ENCODE data around the gene ADISSP. TPM values are rescaled to one million over a fixed set of nuclear protein-coding genes. Genes with fewer than 3 reads are reported as not detected.

Gene ADISSP
- total and polyA plus RNA-seq, 10 donors = 29.4 to 55.5 (median 36.0) TPM

DNA sequence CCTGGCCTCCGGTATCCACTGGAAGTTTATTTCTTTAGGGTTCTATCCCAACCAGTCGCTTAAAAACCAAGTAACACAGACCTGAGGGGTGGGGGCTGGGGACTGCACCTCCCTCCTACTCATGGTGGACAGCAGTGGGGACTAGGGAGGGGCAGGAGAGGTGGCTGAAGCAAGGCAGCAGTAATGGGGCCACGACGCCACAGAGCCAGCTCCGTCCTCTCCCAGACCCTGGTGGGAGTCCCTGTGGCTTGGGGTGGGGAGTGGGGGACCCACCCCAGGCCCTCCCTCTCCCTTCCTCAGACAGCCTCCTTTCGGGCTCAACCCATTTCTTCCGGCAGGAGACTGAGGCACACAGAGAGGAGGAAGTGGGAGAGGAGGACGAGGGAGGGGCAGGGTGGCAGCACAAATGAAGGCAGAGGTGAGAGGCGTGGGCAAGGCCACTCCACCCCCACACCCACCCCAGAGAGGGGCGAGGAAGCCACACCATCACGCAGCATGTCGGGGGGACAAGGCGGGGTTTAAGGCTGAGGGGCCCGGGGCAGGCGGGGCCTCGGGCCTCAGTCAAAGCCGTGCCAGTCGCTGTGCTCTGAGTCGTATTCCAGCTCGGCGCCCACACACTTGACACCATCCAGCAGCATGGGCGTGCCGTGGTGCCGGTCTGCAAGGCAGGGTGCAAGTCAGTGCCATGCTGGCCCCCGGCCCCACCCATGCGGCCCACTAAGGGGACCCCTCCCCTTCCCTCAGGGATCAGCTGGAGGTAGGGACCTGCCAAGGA, 13.9 kb downstream of the ADISSP start:
- Histone ChIP-seq H3K36me3 (peaks cover 0 to 93% (median 15%) of the 10 kb centered on the region in 6 donors), H3K9me3 (no peaks in the 10 kb centered on the region), H3K4me3 (no peak overlapping the region), H3K4me1 (peaks cover 0 to 46% (median 29%) of the 10 kb centered on the region in 6 donors), H3K27me3 (replicated peaks in 1 of 7) (peaks cover 0 to 6% (median 0%) of the 10 kb centered on the region in 7 donors), H3K27ac (peak overlapping the region in 2 of 8 donors; percentile 33 to 36)
- peak; percentile 10 to 45 (median 41) for TF ChIP-seq POLR2AphosphoS5 (IDR thresholded peaks at IDR 0.05)
- TF ChIP-seq, protein P1, sequence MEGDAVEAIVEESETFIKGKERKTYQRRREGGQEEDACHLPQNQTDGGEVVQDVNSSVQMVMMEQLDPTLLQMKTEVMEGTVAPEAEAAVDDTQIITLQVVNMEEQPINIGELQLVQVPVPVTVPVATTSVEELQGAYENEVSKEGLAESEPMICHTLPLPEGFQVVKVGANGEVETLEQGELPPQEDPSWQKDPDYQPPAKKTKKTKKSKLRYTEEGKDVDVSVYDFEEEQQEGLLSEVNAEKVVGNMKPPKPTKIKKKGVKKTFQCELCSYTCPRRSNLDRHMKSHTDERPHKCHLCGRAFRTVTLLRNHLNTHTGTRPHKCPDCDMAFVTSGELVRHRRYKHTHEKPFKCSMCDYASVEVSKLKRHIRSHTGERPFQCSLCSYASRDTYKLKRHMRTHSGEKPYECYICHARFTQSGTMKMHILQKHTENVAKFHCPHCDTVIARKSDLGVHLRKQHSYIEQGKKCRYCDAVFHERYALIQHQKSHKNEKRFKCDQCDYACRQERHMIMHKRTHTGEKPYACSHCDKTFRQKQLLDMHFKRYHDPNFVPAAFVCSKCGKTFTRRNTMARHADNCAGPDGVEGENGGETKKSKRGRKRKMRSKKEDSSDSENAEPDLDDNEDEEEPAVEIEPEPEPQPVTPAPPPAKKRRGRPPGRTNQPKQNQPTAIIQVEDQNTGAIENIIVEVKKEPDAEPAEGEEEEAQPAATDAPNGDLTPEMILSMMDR (IDR thresholded peaks at IDR 0.05 in 8 of 11, conservative IDR thresholded peaks at IDR 0.05 in 3 of 11) = no peak
- WGBS, 5 donors = 70 to 86% (median 82%) methylated on average over 14 to 26 of the region's 26 CpGs
- DNase-seq = no peak
- intact Hi-C loops (cut with DNase I; ENCODE audit: low total_unique reads) = no loop called here

DNA sequence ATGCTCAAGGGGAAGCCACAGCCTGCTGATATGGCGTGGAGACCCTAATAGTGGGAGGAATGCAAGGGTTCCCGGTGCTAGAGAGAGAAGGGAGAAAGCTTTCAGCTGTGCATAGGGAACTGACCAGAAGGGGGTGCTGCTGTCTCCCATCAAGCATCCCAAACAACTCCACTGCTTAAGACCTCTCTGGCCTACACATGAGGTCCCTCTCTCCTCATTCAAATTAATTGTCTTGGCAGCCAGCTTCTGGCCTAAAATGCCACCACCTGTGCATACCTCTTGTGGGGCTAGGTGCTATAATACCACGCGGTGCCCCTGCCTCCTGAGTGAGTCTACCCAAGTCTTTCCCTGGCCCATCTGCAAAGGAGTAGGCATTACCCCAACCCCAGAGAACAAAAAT, 14.5 kb downstream of the ADISSP start:
- Histone ChIP-seq H3K4me1 (peaks cover 0 to 41% (median 29%) of the 10 kb centered on the region in 6 donors), H3K36me3 (peaks cover 0 to 93% (median 13%) of the 10 kb centered on the region in 6 donors), H3K4me3 (no peak overlapping the region), H3K27ac (peak overlapping the region in 2 of 8 donors; percentile 33 to 36), H3K27me3 (replicated peaks in 1 of 7) (peaks cover 0 to 6% (median 0%) of the 10 kb centered on the region in 7 donors), H3K9me3 (no peaks in the 10 kb centered on the region)
- intact Hi-C loops (cut with DNase I; ENCODE audit: low total_unique reads) = no loop called here
- DNase-seq = no peak
- TF ChIP-seq POLR2A (IDR thresholded peaks at IDR 0.05) (no peak), POLR2AphosphoS5 (IDR thresholded peaks at IDR 0.05) (peak in 1 of 3 donors; percentile 29)
- TF ChIP-seq, protein P1 (IDR thresholded peaks at IDR 0.05 in 8 of 11, conservative IDR thresholded peaks at IDR 0.05 in 3 of 11) = peak; percentile 35 to 87 (median 75)
- 47 to 60% (median 56%) methylated on average over 4 of the region's 4 CpGs for WGBS, 5 donors

DNA sequence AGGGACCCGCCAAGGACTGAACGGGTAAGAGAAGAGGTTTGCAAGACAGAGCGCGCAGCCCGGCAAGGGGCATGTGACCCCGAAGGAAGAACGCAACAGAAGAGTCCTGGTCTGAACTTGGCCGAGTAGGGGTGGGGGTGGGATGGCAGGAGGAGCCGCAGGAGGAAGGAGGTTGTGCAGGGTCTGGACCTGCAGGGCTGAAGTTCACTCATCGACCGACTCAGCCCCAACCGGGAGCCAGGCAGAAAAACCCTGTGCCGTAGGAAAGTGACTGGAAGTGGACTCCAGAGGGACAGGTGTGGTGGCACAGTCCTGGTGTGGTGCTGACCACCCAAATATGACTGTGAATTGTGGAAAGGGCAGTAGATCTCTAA, 15.2 kb downstream of the ADISSP start:
- peak overlapping the region in 2 of 8 donors; percentile 31 to 36 for H3K27ac ChIP-seq
- no peak for TF ChIP-seq POLR2A (IDR thresholded peaks at IDR 0.05)
- TF ChIP-seq POLR2AphosphoS5 (IDR thresholded peaks at IDR 0.05) = no peak
- TF ChIP-seq, protein P1 (IDR thresholded peaks at IDR 0.05 in 8 of 11, conservative IDR thresholded peaks at IDR 0.05 in 3 of 11) = no peak

More for the DNA sequence above, 15.2 kb downstream of the ADISSP start:
- Histone ChIP-seq H3K36me3 (peaks cover 0 to 93% (median 12%) of the 10 kb centered on the region in 6 donors), H3K4me3 (peak overlapping the region in 7 of 8 donors; percentile 24 to 68 (median 37)), H3K4me1 (peaks cover 0 to 39% (median 25%) of the 10 kb centered on the region in 6 donors), H3K9me3 (no peaks in the 10 kb centered on the region), H3K27me3 (replicated peaks in 1 of 7) (peaks cover 0 to 6% (median 0%) of the 10 kb centered on the region in 7 donors)
- intact Hi-C loops (cut with DNase I; ENCODE audit: low total_unique reads) = no loop called here
- 49 to 88% (median 63%) methylated on average over 13 of the region's 13 CpGs for WGBS, 5 donors
- DNase-seq = no peak
